Mesothelial cell of epicardium (in vitro differentiated cells): ENCODE results near the gene RERE. TPM values are rescaled to one million over a fixed set of nuclear protein-coding genes. Genes with fewer than 3 reads are reported as not detected.

Experiments
- DNase-seq, 2 experiments: peaks; one replicate each; pipeline ENCODE4 v3.0.0; 2021; ENCODE audit warnings: low spot score in 2 of 2; ENCODE audit not compliant: unreplicated experiment in 2 of 2
- H3K27ac Mint-ChIP-seq: 2 replicates; pipeline ENCODE4 v1.8.0; 2021; ENCODE audit warnings: mixed read lengths
- H3K27me3 Mint-ChIP-seq: 2 replicates; pipeline ENCODE4 v1.8.0; 2021; ENCODE audit warnings: low read depth, mixed read lengths
- H3K36me3 Mint-ChIP-seq: 2 replicates; pipeline ENCODE4 v1.8.0; 2021; ENCODE audit warnings: mixed read lengths
- H3K4me1 Mint-ChIP-seq: 2 replicates; pipeline ENCODE4 v1.8.0; 2021; ENCODE audit warnings: mixed read lengths
- H3K4me3 Mint-ChIP-seq: 2 replicates; pipeline ENCODE4 v1.8.0; 2021; ENCODE audit warnings: mild to moderate bottlenecking, moderate library complexity, mixed read lengths
- H3K9me3 Mint-ChIP-seq: 2 replicates; pipeline ENCODE4 v1.8.0; 2021; ENCODE audit warnings: mixed read lengths
- CTCF ChIP-seq: fragments of 200-600 bp; sonication (generic); IDR thresholded peaks from one replicate; pipeline ENCODE4 v1.5.0; 2021; ENCODE audit warnings: antibody characterized with exemption; ENCODE audit not compliant: unreplicated experiment
- total RNA-seq: library from RNA; stranded (reverse); gene quantifications from 3 replicates; pipeline ENCODE4 v1.2.1, GENCODE V29; 2021

Gene RERE
- total RNA-seq, 1 donor from 2014 or later = 187 TPM

- DNase-seq = no peak
- Mint-ChIP-seq H3K27ac (no peak overlapping the region), H3K4me1 (peaks cover 38% of the 10 kb centered on the region), H3K4me3 (no peak overlapping the region), H3K27me3 (no peaks in the 10 kb centered on the region), H3K36me3 (peaks cover 3% of the 10 kb centered on the region), H3K9me3 (no peaks in the 10 kb centered on the region)
- TF ChIP-seq CTCF = no peak
These were observed 69.3 kb downstream of the RERE start for GRCh38 chr1:8747879-8748825.

- Mint-ChIP-seq H3K27me3 (no peaks in the 10 kb centered on the region), H3K4me3 (no peak overlapping the region), H3K4me1 (peaks cover 29% of the 10 kb centered on the region), H3K36me3 (peaks cover 3% of the 10 kb centered on the region), H3K27ac (no peak overlapping the region), H3K9me3 (no peaks in the 10 kb centered on the region)
- TF ChIP-seq CTCF = no peak
- no peak for DNase-seq
These were observed 70.9 kb downstream of the RERE start for GRCh38 chr1:8746554-8746953.

GRCh38 chr1:8745749-8746390, 71.6 kb downstream of the RERE start:
- peak overlapping the region; percentile 77 for H3K27ac Mint-ChIP-seq
- no peaks in the 10 kb centered on the region for H3K27me3 Mint-ChIP-seq
- DNase-seq = no peak
- H3K9me3 Mint-ChIP-seq = no peaks in the 10 kb centered on the region
- TF ChIP-seq CTCF = no peak
- H3K36me3 Mint-ChIP-seq = peaks cover 4% of the 10 kb centered on the region
- H3K4me3 Mint-ChIP-seq = no peak overlapping the region
- peaks cover 28% of the 10 kb centered on the region for H3K4me1 Mint-ChIP-seq

GRCh38 chr1:8745346-8745745, 72.1 kb downstream of the RERE start:
- Mint-ChIP-seq H3K4me1 (peaks cover 27% of the 10 kb centered on the region), H3K36me3 (peaks cover 4% of the 10 kb centered on the region), H3K27me3 (no peaks in the 10 kb centered on the region), H3K9me3 (no peaks in the 10 kb centered on the region), H3K27ac (peak overlapping the region; percentile 77), H3K4me3 (no peak overlapping the region)
- no peak for DNase-seq
- TF ChIP-seq CTCF = no peak

GRCh38 chr1:8742022-8742924, 75.2 kb downstream of the RERE start:
- Mint-ChIP-seq H3K4me1 (peaks cover 13% of the 10 kb centered on the region), H3K9me3 (peaks cover 14% of the 10 kb centered on the region), H3K27ac (no peak overlapping the region), H3K27me3 (no peaks in the 10 kb centered on the region), H3K36me3 (peaks cover 17% of the 10 kb centered on the region), H3K4me3 (no peak overlapping the region)
- TF ChIP-seq CTCF = no peak
- no peak for DNase-seq
